OCI-LY1 (cell line): Measurements from ENCODE around the gene TSC22D2.

Experiments
- H2AFZ ChIP-seq: fragments of 200-600 bp; sonication (generic), shearing (Covaris generic); 2 replicates; pipeline ENCODE4 v1.6.0; 2014; ENCODE audit warnings: antibody characterized with exemption, mild to moderate bottlenecking, low read length
- H3F3A ChIP-seq: fragments of 200-600 bp; sonication (generic), shearing (Covaris generic); 2 replicates; pipeline ENCODE4 v1.6.0; 2014; ENCODE audit warnings: mild to moderate bottlenecking, antibody characterized with exemption, low read length, moderate library complexity; ENCODE audit not compliant: insufficient read depth
- H3K27ac ChIP-seq: fragments of 200-600 bp; sonication (generic); 2 replicates; pipeline ENCODE4 v1.5.1; 2014; ENCODE audit warnings: low read length, mixed run types, mild to moderate bottlenecking, low read depth; ENCODE audit not compliant: poor library complexity, severe bottlenecking
- H3K27me3 ChIP-seq: fragments of 200-600 bp; sonication (generic); 2 replicates; pipeline ENCODE4 v1.6.0; 2014; ENCODE audit warnings: antibody characterized with exemption, mild to moderate bottlenecking, low read length, moderate library complexity; ENCODE audit not compliant: insufficient read depth
- H3K36me3 ChIP-seq: fragments of 200-600 bp; sonication (generic); 2 replicates; pipeline ENCODE4 v1.6.1; 2014; ENCODE audit warnings: mild to moderate bottlenecking, antibody characterized with exemption, low read length, moderate library complexity, mixed read lengths; ENCODE audit not compliant: insufficient read depth
- H3K4me1 ChIP-seq: fragments of 200-600 bp; sonication (generic); 2 replicates; pipeline ENCODE4 v1.5.1; 2014; ENCODE audit warnings: mild to moderate bottlenecking, low read length, moderate library complexity; ENCODE audit not compliant: insufficient read depth, severe bottlenecking
- H3K4me2 ChIP-seq: fragments of 200-600 bp; sonication (generic), shearing (Covaris generic); 2 replicates; pipeline ENCODE4 v1.6.1; 2014; ENCODE audit warnings: low read length
- H3K4me3 ChIP-seq: fragments of 200-600 bp; sonication (generic); 2 replicates; pipeline ENCODE4 v1.5.1; 2014; ENCODE audit warnings: low read length, low read depth, mild to moderate bottlenecking, mixed read lengths; ENCODE audit not compliant: poor library complexity, severe bottlenecking
- H3K79me2 ChIP-seq: fragments of 200-600 bp; shearing (Covaris generic); 2 replicates; pipeline ENCODE4 v1.6.1; 2016; ENCODE audit warnings: mixed run types, low read length, mixed read lengths; ENCODE audit not compliant: insufficient read depth
- H3K9ac ChIP-seq: fragments of 200-600 bp; sonication (generic), shearing (Covaris generic); 2 replicates; pipeline ENCODE4 v1.6.1; 2014; ENCODE audit warnings: mild to moderate bottlenecking, low read length, mixed read lengths
- H3K9me2 ChIP-seq: fragments of 200-600 bp; sonication (generic), shearing (Covaris generic); 2 replicates; pipeline ENCODE4 v1.6.1; 2014; ENCODE audit warnings: low read depth, mild to moderate bottlenecking, low read length, mixed read lengths
- H3K9me3 ChIP-seq: fragments of 200-600 bp; shearing (Covaris generic); 2 replicates; pipeline ENCODE4 v1.6.1; 2014; ENCODE audit warnings: low read length, mixed read lengths
- H4K20me1 ChIP-seq: fragments of 200-600 bp; sonication (generic), shearing (Covaris generic); 2 replicates; pipeline ENCODE4 v1.6.0; 2016; ENCODE audit warnings: mild to moderate bottlenecking, low read length; ENCODE audit not compliant: insufficient read depth
- CTCF ChIP-seq: fragments of 200-600 bp; sonication (generic), shearing (Covaris generic); IDR thresholded peaks from 2 replicates; pipeline ENCODE4 v1.5.1; 2017; ENCODE audit warnings: mild to moderate bottlenecking, antibody characterized with exemption, low read length, moderate library complexity, mixed read lengths
- EZH2 ChIP-seq: fragments of 200-600 bp; sonication (generic), shearing (Covaris generic); IDR thresholded peaks from 2 replicates; pipeline ENCODE4 v1.8.0; 2017; ENCODE audit warnings: borderline replicate concordance, mixed run types, mild to moderate bottlenecking, antibody characterized with exemption, low read length, moderate library complexity, mixed read lengths

TSC22D2 gene

GRCh38 chr3:150362515-150363302 lies 45.4 kb upstream of the TSC22D2 start:
- H3F3A ChIP-seq: no peaks in the 10 kb centered on the region
- no peak overlapping the region for H3K4me3 ChIP-seq
- no peaks in the 10 kb centered on the region for H3K79me2 ChIP-seq
- H3K36me3 ChIP-seq: no peaks in the 10 kb centered on the region
- no peak overlapping the region for H3K27ac ChIP-seq
- TF ChIP-seq EZH2: no peak
- TF ChIP-seq CTCF: no peak
- H2AFZ ChIP-seq: no peak overlapping the region
- H3K9ac ChIP-seq: no peak overlapping the region
- H3K9me2 ChIP-seq: no peaks in the 10 kb centered on the region
- H3K4me1 ChIP-seq: no peaks in the 10 kb centered on the region
- H4K20me1 ChIP-seq: no peaks in the 10 kb centered on the region
- no peaks in the 10 kb centered on the region for H3K9me3 ChIP-seq
- no peaks in the 10 kb centered on the region for H3K27me3 ChIP-seq
- no peak overlapping the region for H3K4me2 ChIP-seq

GRCh38 chr3:150363420-150363819 lies 44.7 kb upstream of the TSC22D2 start:
- Histone ChIP-seq H3K9ac (no peak overlapping the region), H3K4me3 (no peak overlapping the region), H4K20me1 (no peaks in the 10 kb centered on the region), H2AFZ (no peak overlapping the region), H3K79me2 (no peaks in the 10 kb centered on the region), H3K9me2 (no peaks in the 10 kb centered on the region), H3K9me3 (no peaks in the 10 kb centered on the region), H3K27ac (no peak overlapping the region), H3K36me3 (no peaks in the 10 kb centered on the region), H3K4me2 (no peak overlapping the region), H3K4me1 (no peaks in the 10 kb centered on the region), H3F3A (no peaks in the 10 kb centered on the region), H3K27me3 (no peaks in the 10 kb centered on the region)
- TF ChIP-seq EZH2 (no peak), CTCF (no peak)

GRCh38 chr3:150365132-150365604 lies 42.9 kb upstream of the TSC22D2 start:
- Histone ChIP-seq H3K27me3 (no peaks in the 10 kb centered on the region), H3K36me3 (no peaks in the 10 kb centered on the region), H3F3A (no peaks in the 10 kb centered on the region), H3K9me3 (no peaks in the 10 kb centered on the region), H3K9me2 (no peaks in the 10 kb centered on the region), H3K4me2 (no peak overlapping the region), H3K4me1 (no peaks in the 10 kb centered on the region), H4K20me1 (no peaks in the 10 kb centered on the region), H3K9ac (no peak overlapping the region), H2AFZ (no peak overlapping the region), H3K27ac (no peak overlapping the region), H3K4me3 (no peak overlapping the region), H3K79me2 (no peaks in the 10 kb centered on the region)
- TF ChIP-seq EZH2: no peak
- TF ChIP-seq CTCF: no peak
